ENCODE results near the gene ADORA1.

- TF ChIP-seq CTCF (conservative IDR thresholded peaks at IDR 0.05; ENCODE audit: low read length) (no peak), EZH2phosphoT487 (IDR thresholded peaks at IDR 0.05; ENCODE audit: borderline replicate concordance, low read depth, low read length) (no peak)
These were observed 34.2 kb downstream of the ADORA1 start for GRCh38 chr1:203161703-203162102.
